ENCODE measurements around the gene GNAQ.

DNA sequence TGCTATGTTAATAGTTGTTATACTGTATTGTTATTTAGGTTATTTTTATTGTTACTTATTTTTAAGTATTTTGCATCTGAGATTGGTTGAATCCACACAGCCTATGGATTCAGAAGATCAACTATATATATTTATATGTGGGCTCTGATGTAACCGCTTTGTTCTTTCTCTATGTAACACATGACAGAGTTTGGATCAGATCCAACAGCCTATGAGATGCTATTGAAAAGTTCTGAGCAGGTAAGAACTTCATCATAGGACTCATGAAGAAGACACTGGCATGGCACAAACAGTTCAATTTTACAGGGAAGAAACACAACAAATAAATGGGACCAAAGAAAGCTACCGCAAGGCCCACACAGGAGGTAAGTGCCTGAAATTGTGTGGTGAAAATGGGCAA lies 93.4 kb downstream of the GNAQ start:
- TF ChIP-seq, protein P1, sequence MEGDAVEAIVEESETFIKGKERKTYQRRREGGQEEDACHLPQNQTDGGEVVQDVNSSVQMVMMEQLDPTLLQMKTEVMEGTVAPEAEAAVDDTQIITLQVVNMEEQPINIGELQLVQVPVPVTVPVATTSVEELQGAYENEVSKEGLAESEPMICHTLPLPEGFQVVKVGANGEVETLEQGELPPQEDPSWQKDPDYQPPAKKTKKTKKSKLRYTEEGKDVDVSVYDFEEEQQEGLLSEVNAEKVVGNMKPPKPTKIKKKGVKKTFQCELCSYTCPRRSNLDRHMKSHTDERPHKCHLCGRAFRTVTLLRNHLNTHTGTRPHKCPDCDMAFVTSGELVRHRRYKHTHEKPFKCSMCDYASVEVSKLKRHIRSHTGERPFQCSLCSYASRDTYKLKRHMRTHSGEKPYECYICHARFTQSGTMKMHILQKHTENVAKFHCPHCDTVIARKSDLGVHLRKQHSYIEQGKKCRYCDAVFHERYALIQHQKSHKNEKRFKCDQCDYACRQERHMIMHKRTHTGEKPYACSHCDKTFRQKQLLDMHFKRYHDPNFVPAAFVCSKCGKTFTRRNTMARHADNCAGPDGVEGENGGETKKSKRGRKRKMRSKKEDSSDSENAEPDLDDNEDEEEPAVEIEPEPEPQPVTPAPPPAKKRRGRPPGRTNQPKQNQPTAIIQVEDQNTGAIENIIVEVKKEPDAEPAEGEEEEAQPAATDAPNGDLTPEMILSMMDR (conservative IDR thresholded peaks at IDR 0.05; ENCODE audit: low read depth, low read length): no peak
- no peak for TF ChIP-seq EZH2 (IDR thresholded peaks at IDR 0.05; ENCODE audit: low read length, unreplicated experiment)
